HepG2 (cell line): ENCODE measurements around the gene ZNF19. TPM values are rescaled to one million over a fixed set of nuclear protein-coding genes. Genes with fewer than 3 reads are reported as not detected.
A peak's percentile ranks its signal among the peaks of the same experiment; 100 is the strongest.

ENCODE experiments used
- ATF2 ChIP-seq: sonication (generic); formaldehyde crosslinking; IDR thresholded peaks from 2 replicates; pipeline ENCODE4 v1.4.0; 2020; ENCODE audit warnings: missing genetic modification reagents
- ATF7 ChIP-seq, 2 experiments: fragments of 450-650 bp in 1 of 2; sonication (generic) in 1 of 2; formaldehyde crosslinking in 1 of 2; IDR thresholded peaks; 2 replicates each; pipeline versions ENCODE4 v1.4.0 to v1.6.1; 2016 to 2020; ENCODE audit warnings: antibody characterized with exemption in 1 of 2, mild to moderate bottlenecking in 1 of 2, missing genetic modification reagents in 1 of 2
- GABPA ChIP-seq, 2 experiments: IDR thresholded peaks; 2 replicates each; pipeline ENCODE4 v1.6.1; 2011 to 2016; ENCODE audit warnings: low read depth in 2 of 2, low read length in 1 of 2, missing biosample characterization in 1 of 2, missing genetic modification characterization in 1 of 2
- GLI4 ChIP-seq: sonication (generic); formaldehyde crosslinking; IDR thresholded peaks from 2 replicates; pipeline ENCODE4 v1.5.1; 2020; ENCODE audit warnings: missing genetic modification reagents, mild to moderate bottlenecking, moderate library complexity, borderline replicate concordance
- HOXA3 ChIP-seq: sonication (generic); formaldehyde crosslinking; IDR thresholded peaks from 2 replicates; pipeline ENCODE4 v1.5.0; 2020; ENCODE audit warnings: missing genetic modification reagents
- NAIF1 ChIP-seq: sonication (generic); formaldehyde crosslinking; IDR thresholded peaks from 2 replicates; pipeline ENCODE4 v1.5.0; 2020; ENCODE audit warnings: mild to moderate bottlenecking, missing genetic modification reagents, borderline replicate concordance
- NFRKB ChIP-seq: fragments of 450-650 bp; IDR thresholded peaks from 2 replicates; pipeline ENCODE4 v1.6.1; 2017
- PRMT3 ChIP-seq: sonication (generic); formaldehyde crosslinking; IDR thresholded peaks from 2 replicates; pipeline ENCODE4 v1.8.1; 2022; ENCODE audit warnings: low read depth, mild to moderate bottlenecking, moderate library complexity, missing genetic modification reagents, borderline replicate concordance
- RAD51 ChIP-seq: fragments of 450-650 bp; IDR thresholded peaks from 2 replicates; pipeline ENCODE4 v1.6.1; 2016; ENCODE audit warnings: borderline replicate concordance
- RBFOX2 ChIP-seq: fragments of 200-400 bp; formaldehyde crosslinking; IDR thresholded peaks from 2 replicates; pipeline ENCODE4 v1.6.1; 2017; ENCODE audit warnings: low read depth, mild to moderate bottlenecking, low read length
- RFXANK ChIP-seq: IDR thresholded peaks from 2 replicates; pipeline ENCODE4 v1.6.1; 2016
- SAP130 ChIP-seq: IDR thresholded peaks from 2 replicates; pipeline ENCODE4 v1.6.1; 2016; ENCODE audit warnings: low read depth
- TARDBP ChIP-seq: sonication (generic); formaldehyde crosslinking; IDR thresholded peaks from 2 replicates; pipeline ENCODE4 v1.8.0; 2022; ENCODE audit warnings: mild to moderate bottlenecking, missing genetic modification reagents
- TCF7L2 ChIP-seq: IDR thresholded peaks from 2 replicates; pipeline ENCODE4 v1.6.1; 2011; ENCODE audit warnings: mild to moderate bottlenecking, low read depth, low read length, moderate library complexity
- ZKSCAN1 ChIP-seq: fragments of 150-350 bp; IDR thresholded peaks from 2 replicates; pipeline ENCODE4 v1.6.1; 2014; ENCODE audit warnings: low read length
- ZNF354B ChIP-seq: sonication (generic); formaldehyde crosslinking; IDR thresholded peaks from 2 replicates; pipeline ENCODE4 v1.8.0; 2022; ENCODE audit warnings: mild to moderate bottlenecking, missing genetic modification reagents
- ZNF543 ChIP-seq: sonication (generic); formaldehyde crosslinking; IDR thresholded peaks from 2 replicates; pipeline ENCODE4 v1.4.0; 2020; ENCODE audit warnings: mild to moderate bottlenecking, missing genetic modification reagents
- ZNF567 ChIP-seq: sonication (generic); formaldehyde crosslinking; IDR thresholded peaks from 2 replicates; pipeline ENCODE4 v1.8.1; 2023; ENCODE audit warnings: mild to moderate bottlenecking, missing genetic modification reagents, borderline replicate concordance
- ZNF678 ChIP-seq: sonication (generic); formaldehyde crosslinking; IDR thresholded peaks from 2 replicates; pipeline ENCODE4 v1.4.0; 2020; ENCODE audit warnings: mild to moderate bottlenecking, missing genetic modification reagents
- ZSCAN31 ChIP-seq: sonication (generic); formaldehyde crosslinking; IDR thresholded peaks from 2 replicates; pipeline ENCODE4 v1.5.0; 2020; ENCODE audit warnings: low read depth, mild to moderate bottlenecking, missing genetic modification reagents
- polyA plus RNA-seq, 8 experiments: library from polyadenylated mRNA; depleted of rRNA in 3 of 8; stranded (reverse) in 7 of 8; unstranded in 1 of 8; fragments of >200 nt; fragmentation: Illumina TruSeq in 4 of 8; extraction: Trizol in 4 of 8; gene quantifications; 2 replicates each; pipeline versions ENCODE4 v1.2.1 to v1.2.3, GENCODE V29; 2011 to 2016; ENCODE audit warnings: low read depth in 4 of 8, missing spikeins in 1 of 8, mixed read lengths in 1 of 8; ENCODE audit not compliant: insufficient read depth in 1 of 8
- total RNA-seq, 5 experiments: library from RNA; depleted of rRNA; stranded (reverse); fragments of >200 nt; fragmentation: Illumina TruSeq; extraction: Trizol; gene quantifications; 2 replicates each; pipeline ENCODE4 v1.2.3, GENCODE V29; 2016; ENCODE audit warnings: low read depth in 1 of 5
- TF ChIP-seq, protein P1 (sequence below): sonication (generic); formaldehyde crosslinking; IDR thresholded peaks from 2 replicates; pipeline ENCODE4 v1.4.0; 2020; ENCODE audit warnings: missing genetic modification reagents
- TF ChIP-seq, protein P2 (sequence below): sonication (generic); formaldehyde crosslinking; IDR thresholded peaks from 2 replicates; pipeline ENCODE4 v1.5.1; 2020; ENCODE audit warnings: mild to moderate bottlenecking, missing genetic modification reagents
- TF ChIP-seq, protein P3 (sequence below): fragments of 450-650 bp; IDR thresholded peaks from 2 replicates; pipeline ENCODE4 v1.6.1; 2017

Gene ZNF19
- total and polyA plus RNA-seq, 2 of the 13 experiments (the other 11 are each of a cell fraction or from before 2014, with no cell fraction given) = 3.2 to 5.8 TPM

DNA sequence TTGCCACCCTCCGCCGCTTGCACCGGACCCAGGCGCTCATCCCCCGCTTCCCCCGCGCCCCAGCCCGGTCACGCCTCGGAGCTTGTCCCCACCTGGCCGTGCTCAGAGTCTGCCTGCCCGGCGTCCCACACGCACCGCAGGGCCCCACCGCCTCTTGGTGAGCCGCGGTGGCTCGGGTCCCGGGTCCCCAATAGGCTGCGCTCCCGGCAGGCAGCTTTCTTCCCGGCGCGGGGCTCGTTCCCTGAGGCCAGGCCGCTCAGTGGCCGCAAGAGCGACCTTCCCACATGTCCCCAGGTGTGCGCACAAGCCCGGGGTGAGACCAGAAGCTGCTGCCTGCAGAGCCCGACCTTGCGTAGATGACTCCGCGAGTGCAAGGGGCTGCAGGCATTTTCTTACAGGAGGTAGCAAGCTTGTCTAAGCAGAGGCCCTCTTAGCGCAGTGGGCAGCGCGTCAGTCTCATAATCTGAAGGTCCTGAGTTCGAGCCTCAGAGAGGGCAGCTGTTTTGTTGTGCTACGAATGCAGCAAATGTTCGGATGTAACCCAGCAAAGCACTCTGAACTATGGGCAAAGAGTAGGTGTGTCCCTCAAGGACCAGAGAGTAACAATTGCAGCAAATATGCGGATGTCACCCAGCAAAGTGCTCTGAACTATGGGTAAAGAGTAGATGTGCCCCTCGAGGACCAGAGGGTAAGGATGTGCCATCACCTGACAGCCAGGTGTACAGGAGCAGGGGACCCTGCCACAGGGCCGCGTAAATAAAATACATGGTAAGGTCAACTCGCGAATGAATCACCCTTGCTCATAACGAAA lies 62.9 kb downstream of the ZNF19 start (continued):
- TF ChIP-seq ZSCAN31 (CRISPR knock-in tag) (peak; percentile 97), ZNF567 (peak; percentile 70; the same call in 1 of the 2 replicates), GLI4 (CRISPR knock-in tag) (peak; percentile 74; the same call in 1 of the 2 replicates), PRMT3 (CRISPR knock-in tag) (peak; percentile 66; the same call in 1 of the 2 replicates), RBFOX2 (no peak), NAIF1 (peak; percentile 97), HOXA3 (peak; percentile 91), NFRKB (no peak), ZNF678 (CRISPR knock-in tag) (peak; percentile 85), ZNF354B (CRISPR knock-in tag) (no peak), SAP130 (CRISPR knock-in tag) (peak; percentile 92), RFXANK (peak; percentile 95; the same call in 1 of the 2 replicates), ZKSCAN1 (peak; percentile 83), TCF7L2 (no peak), ATF2 (peak; percentile 94), ZNF543 (CRISPR knock-in tag) (peak; percentile 98), TARDBP (CRISPR knock-in tag) (peak; percentile 96), ATF7 (IDR thresholded peaks at IDR 0.05) (no peak; the same call in 1 of the 2 replicates), ATF7 (CRISPR knock-in tag; IDR thresholded peaks at IDR 0.05) (peak; percentile 91), GABPA (IDR thresholded peaks at IDR 0.05; ENCODE audit: low read depth, low read length) (no peak), GABPA (CRISPR knock-in tag; IDR thresholded peaks at IDR 0.05; ENCODE audit: low read depth) (peak; percentile 54; the same call in 1 of the 2 replicates), RAD51 (no peak)
- TF ChIP-seq, protein P1, sequence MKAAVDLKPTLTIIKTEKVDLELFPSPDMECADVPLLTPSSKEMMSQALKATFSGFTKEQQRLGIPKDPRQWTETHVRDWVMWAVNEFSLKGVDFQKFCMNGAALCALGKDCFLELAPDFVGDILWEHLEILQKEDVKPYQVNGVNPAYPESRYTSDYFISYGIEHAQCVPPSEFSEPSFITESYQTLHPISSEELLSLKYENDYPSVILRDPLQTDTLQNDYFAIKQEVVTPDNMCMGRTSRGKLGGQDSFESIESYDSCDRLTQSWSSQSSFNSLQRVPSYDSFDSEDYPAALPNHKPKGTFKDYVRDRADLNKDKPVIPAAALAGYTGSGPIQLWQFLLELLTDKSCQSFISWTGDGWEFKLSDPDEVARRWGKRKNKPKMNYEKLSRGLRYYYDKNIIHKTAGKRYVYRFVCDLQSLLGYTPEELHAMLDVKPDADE (CRISPR knock-in tag) = no peak; the same call in 1 of the 2 replicates
- TF ChIP-seq, protein P2, sequence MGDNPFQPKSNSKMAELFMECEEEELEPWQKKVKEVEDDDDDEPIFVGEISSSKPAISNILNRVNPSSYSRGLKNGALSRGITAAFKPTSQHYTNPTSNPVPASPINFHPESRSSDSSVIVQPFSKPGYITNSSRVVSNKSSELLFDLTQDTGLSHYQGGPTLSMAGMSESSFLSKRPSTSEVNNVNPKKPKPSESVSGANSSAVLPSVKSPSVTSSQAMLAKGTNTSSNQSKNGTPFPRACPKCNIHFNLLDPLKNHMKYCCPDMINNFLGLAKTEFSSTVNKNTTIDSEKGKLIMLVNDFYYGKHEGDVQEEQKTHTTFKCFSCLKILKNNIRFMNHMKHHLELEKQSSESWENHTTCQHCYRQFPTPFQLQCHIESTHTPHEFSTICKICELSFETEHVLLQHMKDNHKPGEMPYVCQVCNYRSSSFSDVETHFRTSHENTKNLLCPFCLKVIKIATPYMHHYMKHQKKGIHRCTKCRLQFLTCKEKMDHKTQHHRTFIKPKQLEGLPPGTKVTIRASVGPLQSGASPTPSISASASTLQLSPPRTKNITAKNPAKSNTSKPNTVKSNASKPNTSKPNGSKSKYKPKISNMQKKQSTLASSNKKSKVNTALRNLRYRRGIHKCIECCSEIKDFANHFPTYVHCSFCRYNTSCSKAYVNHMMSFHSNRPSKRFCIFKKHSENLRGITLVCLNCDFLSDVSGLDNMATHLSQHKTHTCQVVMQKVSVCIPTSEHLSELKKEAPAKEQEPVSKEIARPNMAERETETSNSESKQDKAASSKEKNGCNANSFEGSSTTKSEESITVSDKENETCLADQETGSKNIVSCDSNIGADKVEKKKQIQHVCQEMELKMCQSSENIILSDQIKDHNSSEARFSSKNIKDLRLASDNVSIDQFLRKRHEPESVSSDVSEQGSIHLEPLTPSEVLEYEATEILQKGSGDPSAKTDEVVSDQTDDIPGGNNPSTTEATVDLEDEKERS (CRISPR knock-in tag) = peak; percentile 96
- TF ChIP-seq, protein P3, sequence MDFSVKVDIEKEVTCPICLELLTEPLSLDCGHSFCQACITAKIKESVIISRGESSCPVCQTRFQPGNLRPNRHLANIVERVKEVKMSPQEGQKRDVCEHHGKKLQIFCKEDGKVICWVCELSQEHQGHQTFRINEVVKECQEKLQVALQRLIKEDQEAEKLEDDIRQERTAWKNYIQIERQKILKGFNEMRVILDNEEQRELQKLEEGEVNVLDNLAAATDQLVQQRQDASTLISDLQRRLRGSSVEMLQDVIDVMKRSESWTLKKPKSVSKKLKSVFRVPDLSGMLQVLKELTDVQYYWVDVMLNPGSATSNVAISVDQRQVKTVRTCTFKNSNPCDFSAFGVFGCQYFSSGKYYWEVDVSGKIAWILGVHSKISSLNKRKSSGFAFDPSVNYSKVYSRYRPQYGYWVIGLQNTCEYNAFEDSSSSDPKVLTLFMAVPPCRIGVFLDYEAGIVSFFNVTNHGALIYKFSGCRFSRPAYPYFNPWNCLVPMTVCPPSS = no peak
